GM11168 (cell line): ENCODE results near the gene RAC2.

Experiments used
- in situ Hi-C: fragments of 300-500 bp; cut with MboI; formaldehyde crosslinking; loops from one replicate; pipeline ENCODE4 v1.12.0; 2022; ENCODE audit warnings: low sequenced_read_pairs; ENCODE audit not compliant: unreplicated experiment

The RAC2 gene

GRCh38 chr22:37224757-37225420 lies 19.2 kb downstream of the RAC2 start:
- in situ Hi-C loops, result no loop called here

DNA sequence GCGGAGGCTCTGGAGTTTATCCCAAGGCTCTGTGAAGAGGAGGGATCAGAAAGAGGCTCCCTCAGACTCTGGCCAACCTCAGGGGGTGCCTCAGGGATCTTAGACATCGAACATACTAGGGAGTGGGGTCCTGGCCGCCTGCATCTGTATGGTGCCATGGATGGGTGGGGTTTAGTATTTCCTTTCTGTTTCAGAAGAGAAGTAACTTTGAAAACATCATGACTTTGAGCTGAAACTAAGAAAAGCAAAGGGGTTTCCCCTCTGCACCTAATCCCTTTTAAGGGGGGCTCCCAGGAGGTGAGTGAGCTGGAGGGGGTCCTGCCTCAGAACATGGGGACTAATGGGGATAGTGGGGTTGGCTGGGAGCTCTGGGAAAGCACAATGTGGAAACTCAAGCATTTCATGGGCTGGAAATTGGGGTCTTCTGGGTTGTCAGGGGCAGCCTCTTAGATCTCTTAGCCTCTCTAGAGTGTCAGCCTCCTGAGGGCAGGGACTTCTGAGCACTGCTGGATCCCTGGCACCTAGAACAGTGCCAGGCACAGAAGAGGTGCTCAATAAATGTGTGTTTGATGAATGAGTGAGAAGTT lies 20.0 kb downstream of the RAC2 start:
- in situ Hi-C loops, result no loop called here

GRCh38 chr22:37222440-37222971 lies 21.6 kb downstream of the RAC2 start:
- in situ Hi-C loops, result no loop called here

DNA sequence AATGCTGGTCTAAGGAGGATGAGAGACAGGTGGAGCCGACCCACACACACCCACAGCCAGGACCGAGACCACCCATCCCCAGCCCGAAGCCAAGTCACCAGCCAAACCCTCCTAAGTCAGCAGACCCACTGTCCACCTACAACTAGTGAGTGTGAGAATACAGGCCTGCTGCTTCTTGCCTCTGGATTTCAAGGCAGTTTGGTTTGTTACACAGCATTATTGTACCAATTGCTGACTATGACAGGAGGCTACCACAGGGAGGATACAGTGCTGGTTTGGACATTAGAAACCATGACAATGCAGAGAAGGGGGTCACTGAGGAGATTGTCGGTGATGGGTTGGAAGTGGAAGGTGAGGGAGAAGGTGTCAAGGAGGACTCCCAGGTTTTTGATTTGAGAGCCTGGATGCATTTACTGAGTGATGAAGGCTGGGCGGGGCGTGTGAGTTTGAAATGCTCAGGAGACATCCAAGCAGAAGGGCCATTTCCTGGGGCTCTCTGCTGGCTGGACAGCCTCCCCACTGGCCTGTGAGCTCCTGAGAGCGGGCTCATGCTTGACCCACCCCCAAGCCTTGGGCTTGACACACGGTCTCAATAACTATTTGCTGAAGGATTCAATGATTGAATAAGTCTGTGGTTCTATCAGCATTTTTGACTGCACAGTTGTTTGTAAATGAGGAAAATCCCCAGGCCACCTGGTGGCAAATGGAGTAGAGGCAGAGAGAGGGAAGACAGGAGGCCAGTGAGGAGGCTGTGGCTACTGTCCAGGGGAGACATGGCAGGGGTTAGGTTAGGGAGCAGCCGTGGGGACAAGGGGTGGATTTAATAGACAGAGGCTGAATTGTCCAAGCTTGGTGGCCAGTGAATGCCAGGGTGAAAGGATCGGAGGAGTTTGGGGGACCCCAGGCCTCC lies 22.4 kb downstream of the RAC2 start:
- in situ Hi-C loops, result no loop called here

GRCh38 chr22:37220543-37220981 lies 23.5 kb downstream of the RAC2 start:
- in situ Hi-C loops, result no loop called here

- in situ Hi-C loops, result no loop called here
Observed at GRCh38 chr22:37219533-37219932, 24.5 kb downstream of the RAC2 start.

GRCh38 chr22:37218771-37219411 lies 25.2 kb downstream of the RAC2 start:
- in situ Hi-C loops, result no loop called here

DNA sequence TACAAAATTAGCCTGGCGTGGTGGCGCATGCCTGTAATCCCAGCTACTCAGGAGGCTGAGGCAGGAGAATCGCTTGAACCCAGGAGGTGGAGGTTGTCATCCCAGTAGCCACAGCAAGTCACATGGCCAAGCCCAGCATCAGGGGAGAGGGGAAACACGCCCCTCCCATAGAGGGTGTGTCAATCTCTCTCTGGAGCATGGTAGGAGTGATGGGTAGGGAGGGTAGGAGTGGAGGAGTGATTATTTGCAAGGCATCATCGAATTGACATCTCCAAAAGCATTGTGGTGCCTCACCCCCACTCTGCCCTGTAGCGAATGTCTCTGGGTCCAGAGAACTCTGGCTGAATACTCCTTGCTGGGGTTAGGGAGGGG lies 25.7 kb downstream of the RAC2 start:
- in situ Hi-C loops, result no loop called here

DNA sequence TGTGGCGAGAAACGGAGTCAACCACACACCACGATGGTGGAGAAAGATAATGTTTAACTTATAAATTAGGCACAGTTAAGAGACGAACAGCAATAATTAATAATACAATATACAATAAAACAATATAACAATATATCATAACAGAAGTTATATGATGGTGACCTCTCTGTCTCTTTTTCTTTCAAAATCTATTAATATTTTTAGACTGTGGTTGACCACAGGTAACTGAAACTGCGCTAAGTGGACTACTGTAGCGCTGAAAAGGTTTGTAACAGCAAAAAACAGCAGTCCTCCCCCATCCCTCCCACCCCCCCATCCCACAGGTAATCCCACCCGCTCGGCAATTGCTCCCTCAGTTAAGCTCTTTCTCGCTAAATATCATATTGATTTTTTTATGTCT lies 28.2 kb downstream of the RAC2 start:
- in situ Hi-C loops, result no loop called here

DNA sequence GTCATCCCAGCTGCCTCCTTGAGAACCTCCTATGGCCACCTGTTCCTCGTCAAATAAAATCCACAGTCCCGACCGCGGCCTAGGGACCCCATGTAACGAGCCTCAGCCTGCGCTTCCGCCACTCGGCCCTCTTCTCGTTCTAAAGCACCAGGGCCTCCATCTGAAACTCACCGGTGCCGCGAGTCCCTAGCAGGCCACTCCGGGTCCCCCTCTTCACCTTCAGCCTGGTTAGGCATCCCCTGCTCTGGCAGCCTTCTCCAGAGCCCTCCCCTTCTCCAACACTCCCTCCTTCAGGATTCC lies 29.4 kb downstream of the RAC2 start:
- in situ Hi-C loops, result no loop called here

- in situ Hi-C loops, result no loop called here
Observed at GRCh38 chr22:37213941-37214730, 29.9 kb downstream of the RAC2 start.

- in situ Hi-C loops, result no loop called here
Observed at GRCh38 chr22:37213218-37213855, 30.7 kb downstream of the RAC2 start.

DNA sequence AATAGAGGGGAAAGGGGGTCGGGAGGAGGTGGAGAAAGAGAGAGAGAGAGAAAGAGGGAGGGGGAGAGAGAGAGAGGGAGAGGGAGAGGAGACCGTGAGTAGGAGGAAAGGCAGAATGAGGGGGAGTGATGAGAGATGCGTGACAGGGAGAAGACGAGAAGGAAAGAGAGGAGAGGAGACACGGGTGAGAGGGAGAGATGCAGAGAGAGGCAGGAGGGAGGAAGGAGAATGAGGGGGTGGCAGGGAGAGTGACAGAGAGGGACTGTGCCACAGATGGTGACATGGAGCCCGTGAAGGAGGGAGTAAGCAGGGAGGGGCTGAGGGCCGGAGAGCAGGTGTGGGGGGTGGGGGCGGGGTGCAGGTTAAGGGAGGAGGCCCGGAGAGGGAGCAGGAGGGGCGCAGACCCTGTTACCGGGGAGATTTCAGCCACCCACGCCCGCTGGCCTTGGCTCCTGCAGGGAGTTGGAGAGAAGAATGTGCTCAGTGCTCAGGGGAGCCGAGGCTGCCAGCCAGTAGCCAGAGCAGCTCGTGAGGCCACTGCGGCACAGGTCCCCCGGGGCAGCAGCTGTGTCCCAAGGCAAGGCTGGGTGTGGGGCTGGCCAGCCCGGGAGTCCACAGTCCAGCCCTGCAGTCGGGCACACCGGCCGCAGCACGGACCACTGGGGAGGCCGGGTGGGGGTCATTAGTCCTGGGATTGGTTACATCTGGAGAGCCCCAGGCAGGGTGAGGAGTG lies 31.7 kb downstream of the RAC2 start, which contains the start of gene SSTR3:
TSS of gene SSTR3 (minus strand) at position 304 of the 733 bp plus-strand sequence. CDS start 4,674 bp downstream, outside the sequence.
- in situ Hi-C loops, result no loop called here

GRCh38 chr22:37211866-37212173 lies 32.2 kb downstream of the RAC2 start:
- in situ Hi-C loops, result no loop called here

- in situ Hi-C loops, result no loop called here
Observed at GRCh38 chr22:37211075-37211865, 32.8 kb downstream of the RAC2 start.

GRCh38 chr22:37210041-37210803 lies 33.8 kb downstream of the RAC2 start:
- in situ Hi-C loops, result no loop called here

DNA sequence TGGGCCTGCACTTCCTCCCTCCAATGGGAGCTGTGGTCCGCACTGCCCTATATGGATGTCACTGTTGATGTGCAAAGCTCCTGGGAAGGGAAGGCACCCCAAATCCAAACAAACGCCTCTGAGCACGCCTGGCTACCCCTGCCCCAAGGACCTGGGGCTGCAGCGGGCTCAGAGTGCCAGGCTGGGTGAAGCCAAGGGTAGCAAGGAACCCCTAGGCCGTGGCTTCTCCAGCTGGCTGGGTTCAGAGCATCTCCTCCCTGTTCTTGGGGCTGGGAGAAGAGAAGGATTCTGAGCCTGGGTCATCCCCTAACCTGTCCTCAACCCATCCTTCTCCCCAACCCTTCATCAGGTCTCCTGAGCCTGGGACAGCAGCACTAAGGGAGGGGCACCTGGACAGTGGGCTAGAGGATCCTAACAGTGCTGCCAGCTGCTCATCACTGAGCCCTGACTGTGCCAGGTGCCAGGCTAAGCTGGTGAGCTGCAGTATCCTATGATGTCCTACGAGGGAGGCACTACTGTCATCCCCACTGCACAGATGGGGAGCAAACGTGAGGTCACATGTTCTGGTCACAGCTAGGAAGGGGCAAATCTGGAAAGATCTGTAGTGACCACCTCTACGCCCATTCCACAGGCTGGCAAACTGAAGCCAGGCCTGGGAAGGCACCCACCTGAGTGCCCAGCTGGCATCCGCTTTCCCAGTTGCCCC lies 34.8 kb downstream of the RAC2 start:
- in situ Hi-C loops, result no loop called here
